ENCODE data around the gene MRPL28.

- TF ChIP-seq CTCF (IDR thresholded peaks at IDR 0.05) = no peak
- TF ChIP-seq POLR2A (IDR thresholded peaks at IDR 0.05) = no peak
- no peak for TF ChIP-seq POLR2AphosphoS5 (IDR thresholded peaks at IDR 0.05)
- TF ChIP-seq EP300 (IDR thresholded peaks at IDR 0.05) = no peak
These were observed 47.7 kb downstream of the MRPL28 start for GRCh38 chr16:322476-323143.
